Measurements from ENCODE around the gene NUDT16L1.

The NUDT16L1 gene

GRCh38 chr16:4696172-4696904 is 3.0 kb downstream of the NUDT16L1 start:
- no peak for DNase-seq

GRCh38 chr16:4696905-4697847 is 3.8 kb downstream of the NUDT16L1 start:
- DNase-seq = no peak

- no peak for DNase-seq
Measured at GRCh38 chr16:4697848-4698291, 4.5 kb downstream of the NUDT16L1 start.

- DNase-seq = no peak
Measured at GRCh38 chr16:4698321-4699045, 5.1 kb downstream of the NUDT16L1 start.

- DNase-seq = no peak
Measured at GRCh38 chr16:4699046-4699556, 5.7 kb downstream of the NUDT16L1 start.

- DNase-seq = no peak
Measured at GRCh38 chr16:4700380-4700996, 7.1 kb downstream of the NUDT16L1 start.

- DNase-seq = no peak
Measured at GRCh38 chr16:4700997-4701743, 7.8 kb downstream of the NUDT16L1 start.

- DNase-seq = no peak
Measured at GRCh38 chr16:4701791-4702465, 8.6 kb downstream of the NUDT16L1 start.

GRCh38 chr16:4702466-4702808 is 9.1 kb downstream of the NUDT16L1 start:
- DNase-seq = no peak

- no peak for DNase-seq
Measured at GRCh38 chr16:4703906-4704305, 10.5 kb downstream of the NUDT16L1 start.

- DNase-seq = no peak
Measured at GRCh38 chr16:4704491-4704890, 11.1 kb downstream of the NUDT16L1 start.

- no peak for DNase-seq
Measured at GRCh38 chr16:4704913-4705312, 11.6 kb downstream of the NUDT16L1 start.

GRCh38 chr16:4706871-4707270 is 13.5 kb downstream of the NUDT16L1 start:
- DNase-seq = no peak

- DNase-seq = no peak
Measured at GRCh38 chr16:4709481-4709880, 16.1 kb downstream of the NUDT16L1 start.

- no peak for DNase-seq
Measured at GRCh38 chr16:4713663-4714501, 20.5 kb downstream of the NUDT16L1 start.

- no peak for DNase-seq
Measured at GRCh38 chr16:4714996-4715395, 21.6 kb downstream of the NUDT16L1 start.

GRCh38 chr16:4718466-4718865 is 25.1 kb downstream of the NUDT16L1 start:
- no peak for DNase-seq

GRCh38 chr16:4723071-4723767 is 29.9 kb downstream of the NUDT16L1 start:
- no peak for DNase-seq

GRCh38 chr16:4724661-4725270 is 31.4 kb downstream of the NUDT16L1 start:
- no peak for DNase-seq
